Ascending aorta (tissue), 2 donors: Measurements from ENCODE around the gene OSTC. TPM values are rescaled to one million over a fixed set of nuclear protein-coding genes. Genes with fewer than 3 reads are reported as not detected.

Experiments used
- DNase-seq, 2 donors: peaks; one replicate each; pipeline ENCODE4 v3.0.0-alpha.2; 2019; ENCODE audit warnings: low spot score in 2 of 2
- H3K27ac ChIP-seq, 2 donors: fragments of 200-600 bp; sonication (generic); one replicate each; pipeline ENCODE4 v1.5.1; 2016 to 2017; ENCODE audit warnings: mild to moderate bottlenecking in 1 of 2
- H3K27me3 ChIP-seq: fragments of 200-600 bp; sonication (generic); one replicate; pipeline ENCODE4 v1.5.1; 2017
- H3K36me3 ChIP-seq, 2 donors: fragments of 200-600 bp; sonication (generic); one replicate each; pipeline ENCODE4 v1.5.1; 2016
- H3K4me1 ChIP-seq, 2 donors: fragments of 200-600 bp; sonication (generic); one replicate each; pipeline ENCODE4 v1.5.1; 2016 to 2017; ENCODE audit warnings: mild to moderate bottlenecking in 1 of 2
- H3K4me3 ChIP-seq, 2 donors: fragments of 200-600 bp; sonication (generic); one replicate each; pipeline ENCODE4 v1.5.1; 2016 to 2017; ENCODE audit warnings: mild to moderate bottlenecking in 1 of 2
- H3K9me3 ChIP-seq, 2 donors: fragments of 200-600 bp; sonication (generic); one replicate each; pipeline ENCODE4 v1.5.1; 2016
- intact Hi-C: fragments of 100-400 bp; cut with DNase I; formaldehyde crosslinking; loops from one replicate; pipeline ENCODE4 v1.15.1; 2023
- total RNA-seq: library from RNA; depleted of rRNA; stranded (reverse); fragments of >200 nt; gene quantifications from one replicate; pipeline ENCODE4 v1.1.0, GENCODE V29; 2016
- TF ChIP-seq, protein P1 (sequence below), 3 experiments: fragments of 200-600 bp in 2 of 3; fragments of 450-650 bp in 1 of 3; sonication (generic) in 2 of 3; IDR thresholded peaks; one replicate each; pipeline ENCODE4 v1.5.1; 2016 to 2019; ENCODE audit warnings: antibody characterized with exemption in 3 of 3, mild to moderate bottlenecking in 1 of 3, moderate library complexity in 1 of 3

OSTC gene
- total RNA-seq, 1 donor from 2014 or later, result 50.4 TPM

GRCh38 chr4:108611365-108611764, 39.0 kb upstream of the OSTC start:
- TF ChIP-seq, protein P1, sequence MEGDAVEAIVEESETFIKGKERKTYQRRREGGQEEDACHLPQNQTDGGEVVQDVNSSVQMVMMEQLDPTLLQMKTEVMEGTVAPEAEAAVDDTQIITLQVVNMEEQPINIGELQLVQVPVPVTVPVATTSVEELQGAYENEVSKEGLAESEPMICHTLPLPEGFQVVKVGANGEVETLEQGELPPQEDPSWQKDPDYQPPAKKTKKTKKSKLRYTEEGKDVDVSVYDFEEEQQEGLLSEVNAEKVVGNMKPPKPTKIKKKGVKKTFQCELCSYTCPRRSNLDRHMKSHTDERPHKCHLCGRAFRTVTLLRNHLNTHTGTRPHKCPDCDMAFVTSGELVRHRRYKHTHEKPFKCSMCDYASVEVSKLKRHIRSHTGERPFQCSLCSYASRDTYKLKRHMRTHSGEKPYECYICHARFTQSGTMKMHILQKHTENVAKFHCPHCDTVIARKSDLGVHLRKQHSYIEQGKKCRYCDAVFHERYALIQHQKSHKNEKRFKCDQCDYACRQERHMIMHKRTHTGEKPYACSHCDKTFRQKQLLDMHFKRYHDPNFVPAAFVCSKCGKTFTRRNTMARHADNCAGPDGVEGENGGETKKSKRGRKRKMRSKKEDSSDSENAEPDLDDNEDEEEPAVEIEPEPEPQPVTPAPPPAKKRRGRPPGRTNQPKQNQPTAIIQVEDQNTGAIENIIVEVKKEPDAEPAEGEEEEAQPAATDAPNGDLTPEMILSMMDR (IDR thresholded peaks at IDR 0.05), result no peak
- Histone ChIP-seq H3K27me3 (no peaks in the 10 kb centered on the region), H3K9me3 (peaks cover 0 to 4% of the 10 kb centered on the region in 2 donors), H3K36me3 (no peaks in the 10 kb centered on the region), H3K4me1 (no peaks in the 10 kb centered on the region), H3K27ac (no peak overlapping the region), H3K4me3 (peak overlapping the region in 1 of 2 donors; percentile 10)
- intact Hi-C loops, result no loop called here
- DNase-seq, result no peak

GRCh38 chr4:108612365-108612764, 38.0 kb upstream of the OSTC start:
- no peak overlapping the region for H3K4me3 ChIP-seq
- DNase-seq, result no peak
- no peak overlapping the region for H3K27ac ChIP-seq
- H3K36me3 ChIP-seq, result no peaks in the 10 kb centered on the region
- H3K9me3 ChIP-seq, result peaks cover 0 to 4% of the 10 kb centered on the region in 2 donors
- intact Hi-C loops, result no loop called here
- H3K27me3 ChIP-seq, result no peaks in the 10 kb centered on the region
- no peaks in the 10 kb centered on the region for H3K4me1 ChIP-seq
- TF ChIP-seq, protein P1 (IDR thresholded peaks at IDR 0.05), result no peak

GRCh38 chr4:108619372-108620100, 30.9 kb upstream of the OSTC start:
- intact Hi-C loops, result loop anchor here (1.0 to 10.0 kb wide), 4 partner anchors 31 to 1198 kb away; partner anchors contain the start of genes GAR1, OSTC, SEC24B and SGMS2

GRCh38 chr4:108620101-108620932, 30.1 kb upstream of the OSTC start, which contains the start of gene RPL34:
TSS of gene RPL34 (plus strand) at chr4:108620576. CDS start at chr4:108621960, 1,384 bp downstream.
- DNase-seq, result peak; percentile 89 to 99
- peak within 1 kb of the TSS; percentile 66 to 83 for H3K4me3 ChIP-seq
- H3K4me1 ChIP-seq, result peaks cover 3 to 11% of the 10 kb centered on the region in 2 donors
- TF ChIP-seq, protein P1 (IDR thresholded peaks at IDR 0.05), result no peak
- H3K36me3 ChIP-seq, result peaks cover 29 to 37% of the 10 kb centered on the region in 2 donors
- intact Hi-C loops, result loop anchor here (1.0 to 10.0 kb wide), 4 partner anchors 30 to 1197 kb away; partner anchors contain the start of genes GAR1, OSTC, SEC24B and SGMS2
- peaks cover 0 to 4% of the 10 kb centered on the region in 2 donors for H3K9me3 ChIP-seq
- H3K27ac ChIP-seq, result peak within 1 kb of the TSS; percentile 82 to 85
- H3K27me3 ChIP-seq, result no peaks in the 10 kb centered on the region

More at GRCh38 chr4:108619372-108620100, 30.9 kb upstream of the OSTC start:
- peak overlapping the region; percentile 66 to 83 for H3K4me3 ChIP-seq
- peak overlapping the region; percentile 13 to 58 for H3K27ac ChIP-seq
- peaks cover 24 to 30% of the 10 kb centered on the region in 2 donors for H3K36me3 ChIP-seq
- H3K27me3 ChIP-seq, result no peaks in the 10 kb centered on the region
- no peak for DNase-seq
- peaks cover 3 to 11% of the 10 kb centered on the region in 2 donors for H3K4me1 ChIP-seq
- TF ChIP-seq, protein P1 (IDR thresholded peaks at IDR 0.05), result no peak
- peaks cover 0 to 4% of the 10 kb centered on the region in 2 donors for H3K9me3 ChIP-seq
